GM20431 (cell line): ENCODE measurements around the gene USP10.

ENCODE experiments used
- in situ Hi-C: fragments of 300-500 bp; cut with MseI, MboI; formaldehyde crosslinking; loops from one replicate; pipeline ENCODE4 v1.15.0; 2020; ENCODE audit warnings: low sequenced_read_pairs; ENCODE audit not compliant: unreplicated experiment

The USP10 gene

DNA sequence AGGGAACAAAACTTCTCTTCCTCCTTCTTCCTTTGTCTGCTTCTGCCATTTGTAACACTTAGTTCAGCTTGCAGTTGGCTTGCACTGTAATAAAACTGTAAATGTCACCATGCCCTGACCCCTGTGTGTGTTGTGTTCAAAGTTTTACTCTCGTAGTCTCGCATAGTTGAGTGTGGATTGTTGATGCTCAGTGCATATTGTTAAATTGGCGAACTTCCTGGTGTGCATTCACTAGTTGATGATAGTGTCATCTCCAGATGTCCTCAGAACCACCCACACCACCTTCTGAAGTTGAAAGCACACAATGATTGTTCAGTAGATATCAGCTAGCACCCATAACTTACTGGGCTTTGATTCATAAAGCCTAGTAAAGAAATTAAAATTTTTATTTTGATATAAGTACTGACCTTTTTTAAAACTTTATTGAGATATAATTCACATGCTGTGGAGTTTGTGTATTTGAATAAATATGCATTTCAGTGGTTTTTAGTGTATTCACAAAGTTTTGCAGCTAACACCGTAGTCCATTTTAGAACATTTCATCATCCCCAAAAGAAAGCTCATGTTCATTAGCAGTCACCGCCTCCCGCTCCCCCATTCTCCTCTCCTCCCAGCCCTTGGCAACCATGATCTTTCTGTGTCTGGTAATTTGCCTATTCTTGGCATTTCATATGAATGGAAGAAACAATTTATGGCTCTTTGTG lies 25.0 kb downstream of the USP10 start:
- in situ Hi-C loops, result loop anchor here (25.0 kb wide), 2 partner anchors 87 to 212 kb away; partner anchors contain the start of genes KLHL36 and MEAK7

GRCh38 chr16:84725481-84726078 lies 25.8 kb downstream of the USP10 start:
- in situ Hi-C loops, result loop anchor here (25.0 kb wide), 2 partner anchors 88 to 213 kb away; partner anchors contain the start of genes KLHL36 and MEAK7

DNA sequence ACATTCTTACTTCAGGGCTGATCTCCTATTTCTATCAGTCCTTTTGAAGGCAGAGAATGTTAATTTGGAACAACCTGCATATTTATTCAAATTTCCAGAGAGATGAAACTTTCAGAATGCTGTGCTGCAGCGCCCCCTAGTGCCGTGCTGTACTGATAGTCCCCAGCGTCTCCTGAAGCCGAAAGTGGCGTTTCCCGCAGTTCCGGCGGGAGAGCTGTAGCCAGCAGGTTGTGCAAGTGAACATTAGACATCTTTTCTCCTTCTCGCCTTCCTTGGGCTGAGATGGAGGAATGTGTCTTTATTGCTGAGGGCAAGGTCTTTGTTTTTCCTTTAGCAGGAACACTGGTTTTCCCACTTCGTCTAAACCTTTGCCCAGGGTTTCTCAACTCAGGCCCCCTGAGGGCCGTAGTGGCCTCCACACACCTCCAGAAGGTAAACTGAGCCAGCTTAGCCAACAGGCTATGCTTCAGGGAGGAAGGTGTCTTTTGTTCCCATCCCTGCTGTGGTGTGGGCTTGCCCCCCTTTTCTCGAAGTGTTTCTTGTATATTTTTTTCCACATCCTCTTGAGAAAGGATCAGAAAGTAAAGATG lies 26.4 kb downstream of the USP10 start:
- in situ Hi-C loops, result loop anchor here (25.0 kb wide), 2 partner anchors 89 to 214 kb away; partner anchors contain the start of genes KLHL36 and MEAK7

GRCh38 chr16:84726669-84727467 lies 27.1 kb downstream of the USP10 start:
- in situ Hi-C loops, result loop anchor here (25.0 kb wide), 2 partner anchors 90 to 215 kb away; partner anchors contain the start of genes KLHL36 and MEAK7

DNA sequence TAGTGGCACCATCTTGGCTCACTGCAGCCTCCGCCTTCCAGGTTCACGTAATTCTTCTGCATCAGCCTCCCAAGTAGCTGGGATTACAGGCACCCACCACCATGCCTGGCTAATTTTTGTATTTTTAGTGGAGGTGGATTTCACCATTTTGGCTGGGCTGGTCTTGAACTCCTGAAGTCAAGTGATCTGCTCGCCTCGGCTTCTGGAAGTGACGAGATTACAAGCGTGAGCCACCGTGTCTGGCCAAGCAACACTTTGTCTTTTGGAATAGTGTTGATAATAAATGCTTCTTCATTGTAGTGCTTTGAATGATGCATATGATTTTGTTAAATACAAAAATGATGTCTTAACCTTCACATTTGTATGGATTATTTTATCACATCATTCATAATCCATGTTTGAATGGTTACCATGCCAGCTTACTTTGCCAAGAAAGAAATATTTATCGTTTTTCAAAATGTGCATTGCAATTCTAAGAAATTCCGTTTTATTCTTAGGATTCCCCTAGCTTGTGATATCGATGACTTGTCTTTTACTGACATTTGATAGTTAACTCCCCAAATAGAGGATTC lies 29.1 kb downstream of the USP10 start:
- in situ Hi-C loops, result loop anchor here (25.0 kb wide), 2 partner anchors 92 to 217 kb away; partner anchors contain the start of genes KLHL36 and MEAK7

- in situ Hi-C loops, result loop anchor here (25.0 kb wide), 2 partner anchors 93 to 218 kb away; partner anchors contain the start of genes KLHL36 and MEAK7
Measured at GRCh38 chr16:84729716-84730320, 30.0 kb downstream of the USP10 start.

DNA sequence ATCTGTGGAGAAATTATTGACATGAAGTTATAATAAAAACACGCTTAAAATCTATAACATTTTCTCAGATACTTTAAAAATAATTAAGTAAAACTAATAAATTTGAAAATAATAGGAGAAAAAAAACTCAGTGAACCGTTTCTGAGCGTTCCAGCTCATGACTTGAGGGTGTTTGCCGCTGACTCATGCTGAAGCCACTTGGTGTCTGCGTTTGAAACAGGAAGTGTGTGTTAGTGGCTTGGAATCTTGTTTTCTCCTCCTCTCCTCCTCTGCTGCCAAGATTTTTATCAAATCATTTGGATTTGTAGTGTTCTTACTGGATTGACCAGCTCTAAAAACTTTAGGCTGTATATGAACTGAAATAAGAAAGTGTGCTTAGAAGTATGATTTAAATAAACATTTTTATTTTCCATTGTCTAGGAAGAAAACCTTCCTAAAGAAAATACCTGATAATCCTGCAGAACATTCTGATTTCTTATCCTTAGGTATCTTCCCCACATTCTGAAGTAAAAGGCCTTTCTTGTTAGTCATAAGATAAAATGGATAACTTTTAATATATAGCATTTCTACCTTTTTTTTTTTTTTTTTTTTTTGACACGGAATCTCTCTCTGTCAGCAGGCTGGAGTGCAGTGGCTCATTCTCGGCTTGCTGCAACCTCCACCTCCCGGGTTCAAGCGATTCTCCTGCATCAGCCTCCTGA lies 30.8 kb downstream of the USP10 start:
- in situ Hi-C loops, result loop anchor here (25.0 kb wide), 2 partner anchors 93 to 218 kb away; partner anchors contain the start of genes KLHL36 and MEAK7

DNA sequence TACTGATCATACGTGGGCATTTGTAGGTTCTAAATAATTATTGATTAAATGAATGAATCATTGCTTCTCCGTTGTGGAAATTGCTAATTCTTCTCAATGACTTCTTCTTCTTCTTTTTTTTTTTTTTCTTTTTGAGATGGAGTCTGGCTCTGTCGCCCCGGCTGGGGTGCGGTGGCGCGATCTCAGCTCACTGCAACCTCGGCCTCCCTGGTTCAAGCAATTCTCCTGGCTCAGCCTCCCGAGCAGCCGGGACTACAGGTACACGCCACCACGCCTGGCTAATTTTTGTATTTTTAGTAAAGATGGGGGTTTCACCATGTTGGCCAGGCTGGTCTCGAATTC lies 32.5 kb downstream of the USP10 start:
- in situ Hi-C loops, result loop anchor here (25.0 kb wide), 2 partner anchors 95 to 220 kb away; partner anchors contain the start of genes KLHL36 and MEAK7

- in situ Hi-C loops, result loop anchor here (25.0 kb wide), 2 partner anchors 96 to 221 kb away; partner anchors contain the start of genes KLHL36 and MEAK7
Measured at GRCh38 chr16:84732674-84733352, 33.0 kb downstream of the USP10 start.

DNA sequence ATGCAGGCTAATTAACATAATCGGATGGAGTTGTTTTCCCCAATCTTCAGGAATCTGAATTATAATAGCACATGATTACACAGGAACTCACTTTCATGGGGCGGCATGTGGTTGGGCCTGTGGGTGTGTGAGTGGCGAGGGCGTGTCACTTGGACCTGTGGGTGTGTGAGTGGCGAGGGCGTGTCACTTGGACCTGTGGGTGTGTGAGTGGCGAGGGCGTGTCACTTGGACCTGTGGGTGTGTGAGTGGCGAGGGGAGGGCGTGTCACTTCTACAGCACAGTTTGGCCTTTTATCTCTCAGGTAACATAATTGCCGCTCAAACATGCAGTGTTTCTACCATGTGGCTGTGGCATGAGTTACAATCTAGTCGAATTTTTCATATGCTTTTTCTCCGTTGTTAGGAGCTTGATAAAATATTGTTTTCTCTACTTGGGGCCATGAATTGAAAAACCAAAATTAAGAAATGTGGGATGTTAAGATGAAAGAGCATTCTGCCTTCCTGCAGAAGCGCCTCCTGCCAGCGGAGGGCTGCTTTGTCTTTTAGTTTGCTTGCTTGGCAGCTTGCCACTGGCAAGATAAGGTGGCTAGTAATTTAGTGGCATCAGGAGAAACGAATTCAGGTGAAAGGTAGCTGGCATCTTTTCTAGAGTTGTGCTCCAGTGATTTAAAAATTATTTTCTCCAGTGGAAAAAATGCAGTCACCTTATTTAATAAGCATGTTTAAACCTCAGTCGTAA lies 36.2 kb downstream of the USP10 start:
- in situ Hi-C loops, result loop anchor here (25.0 kb wide), 2 partner anchors 99 to 224 kb away; partner anchors contain the start of genes KLHL36 and MEAK7

DNA sequence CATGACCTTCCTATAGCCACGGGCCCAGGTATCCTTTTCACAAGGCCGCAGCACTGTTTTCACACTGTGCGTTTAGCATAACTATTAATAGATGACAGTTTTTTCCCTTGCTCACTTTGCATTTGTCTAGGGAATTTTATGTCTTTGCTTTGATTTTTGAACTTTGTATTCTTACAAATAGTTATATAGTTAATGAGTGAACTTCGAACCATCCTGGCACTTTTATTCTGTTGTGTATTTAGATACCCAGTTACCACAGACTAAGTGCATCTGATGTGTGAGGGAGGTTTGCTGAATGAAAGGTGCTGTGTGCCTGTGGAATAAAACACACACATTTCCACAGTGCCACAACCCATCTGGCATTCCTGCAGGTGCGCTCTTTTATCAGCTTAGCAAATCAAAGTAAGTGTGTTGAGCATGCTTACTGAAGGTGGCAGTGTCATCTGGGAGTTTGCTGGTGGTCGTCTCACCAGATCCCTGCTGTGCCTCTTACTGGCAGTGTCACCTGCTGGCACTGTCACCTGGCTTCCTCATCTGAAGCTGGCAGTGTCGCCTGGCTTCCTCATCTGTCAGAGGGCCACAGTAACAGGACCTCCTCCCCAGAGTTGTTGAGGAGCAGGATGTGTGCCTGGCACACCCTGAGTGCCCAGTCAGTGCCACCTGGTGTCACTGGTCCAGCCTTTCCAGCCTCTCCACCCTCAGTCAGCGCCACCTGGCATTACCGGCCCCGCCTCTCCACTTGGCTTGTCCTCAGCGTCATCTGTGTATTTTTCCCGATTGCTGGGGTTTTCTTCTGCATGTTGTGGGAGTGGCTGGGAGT lies 37.6 kb downstream of the USP10 start:
- in situ Hi-C loops, result loop anchor here (25.0 kb wide), 2 partner anchors 100 to 225 kb away; partner anchors contain the start of genes KLHL36 and MEAK7

DNA sequence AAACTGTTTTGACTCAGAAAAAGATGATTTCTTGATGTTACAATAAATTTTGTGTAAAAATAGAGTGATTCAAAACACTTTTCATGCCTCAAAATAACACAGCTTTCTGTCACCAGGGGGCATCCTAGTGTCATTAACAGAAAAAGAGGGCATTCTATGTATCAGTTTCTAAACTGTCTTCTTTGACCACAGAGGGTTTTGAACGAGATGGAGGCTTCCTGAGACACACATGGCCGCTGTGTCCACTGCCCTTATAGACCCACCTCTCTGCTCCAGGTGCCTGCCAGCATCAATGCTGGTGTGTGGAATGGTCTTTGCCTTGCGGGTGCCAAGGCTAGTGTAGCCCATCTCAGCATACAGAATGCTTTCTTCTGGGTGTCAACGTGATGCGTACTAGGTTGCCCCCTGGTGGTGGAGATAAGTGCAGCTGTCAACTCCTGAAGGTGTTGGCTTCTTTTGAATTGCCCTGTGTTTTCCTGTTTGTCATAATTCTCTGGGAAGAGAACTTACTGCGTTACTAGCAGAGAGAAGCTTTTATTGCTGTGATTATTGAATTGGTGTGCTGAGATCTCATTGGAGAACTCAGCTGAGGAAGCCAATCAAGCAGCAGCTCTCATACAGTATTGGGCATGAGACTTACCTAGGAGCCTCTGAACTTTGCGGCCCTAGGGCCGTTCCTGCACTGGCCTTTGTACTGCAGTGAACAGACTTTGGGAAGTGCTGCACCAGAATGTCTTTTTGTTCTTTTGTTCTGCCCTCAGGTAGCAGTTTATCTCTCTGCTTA lies 38.6 kb downstream of the USP10 start:
- in situ Hi-C loops, result loop anchor here (25.0 kb wide), 2 partner anchors 101 to 226 kb away; partner anchors contain the start of genes KLHL36 and MEAK7

GRCh38 chr16:84739349-84740124 lies 39.7 kb downstream of the USP10 start:
- in situ Hi-C loops, result loop anchor here (25.0 kb wide), 2 partner anchors 102 to 227 kb away; partner anchors contain the start of genes KLHL36 and MEAK7

DNA sequence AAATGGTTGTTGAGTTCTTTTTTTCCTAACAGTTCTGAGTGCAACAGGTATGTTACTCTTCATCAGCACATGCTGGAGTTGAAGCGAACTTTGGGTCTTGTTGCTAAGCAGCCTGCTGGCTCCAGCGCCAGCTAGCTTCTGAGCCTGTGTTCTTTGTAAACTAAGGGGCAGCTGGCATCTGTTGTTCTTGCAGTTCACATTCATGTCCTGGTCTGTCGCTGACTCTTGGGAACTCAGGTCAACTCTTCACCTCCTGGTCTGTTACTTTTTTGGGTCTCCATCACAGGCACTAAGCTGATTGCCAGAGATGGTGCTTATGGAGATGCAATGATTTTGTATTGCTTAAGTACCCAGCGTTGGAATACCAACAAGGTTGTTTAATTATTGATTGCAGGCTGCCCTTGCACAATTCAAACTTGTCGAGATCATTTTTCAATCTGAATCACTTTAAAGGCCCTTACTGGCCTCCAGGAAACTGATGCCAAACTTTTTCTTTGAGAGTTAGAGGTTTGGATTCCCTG lies 40.9 kb downstream of the USP10 start:
- in situ Hi-C loops, result loop anchor here (25.0 kb wide), 2 partner anchors 103 to 228 kb away; partner anchors contain the start of genes KLHL36 and MEAK7
